ENCODE measurements around the gene GABRG2. TPM values are rescaled to one million over a fixed set of nuclear protein-coding genes. Genes with fewer than 3 reads are reported as not detected.
A peak's percentile ranks its signal among the peaks of the same experiment; 100 is the strongest.
"Not testable (repeated sequence)": the region's sequence is repeated elsewhere in the genome, so short reads cannot be mapped to it uniquely, and the experiment has no call there.

Gene GABRG2
- total RNA-seq (0.63 TPM), polyA plus RNA-seq (0.09 TPM)

- Histone ChIP-seq H3K27ac (ENCODE audit: low read depth) (no peak within 1 kb of the TSS), H3K36me3 (ENCODE audit: insufficient read depth) (no peaks in the 10 kb centered on the region), H3K4me1 (ENCODE audit: insufficient read depth) (no peaks in the 10 kb centered on the region), H3K4me3 (ENCODE audit: low read depth, low read length) (no peak within 1 kb of the TSS)
- 5% methylated on average over 21 of the region's 21 CpGs for WGBS
- no peak for DNase-seq (ENCODE audit: extremely low spot score)
Measured at GRCh38 chr5:162067655-162068411, at the start of gene GABRG2. GABRG2 (plus strand) TSS chr5:162067773; CDS start chr5:162068000, 227 bp downstream.

GRCh38 chr5:162025312-162025711 lies 42.3 kb upstream of the GABRG2 start:
- WGBS = 82% methylated on average over 2 of the region's 2 CpGs
- Histone ChIP-seq H3K4me3 (ENCODE audit: low read depth, low read length) (no peak overlapping the region), H3K27ac (ENCODE audit: low read depth) (no peak overlapping the region), H3K4me1 (ENCODE audit: insufficient read depth) (no peaks in the 10 kb centered on the region), H3K36me3 (ENCODE audit: insufficient read depth) (no peaks in the 10 kb centered on the region)
- DNase-seq (ENCODE audit: extremely low spot score) = no peak

- WGBS = 46% methylated on average over 4 of the region's 4 CpGs
- Histone ChIP-seq H3K36me3 (ENCODE audit: insufficient read depth) (no peaks in the 10 kb centered on the region), H3K27ac (ENCODE audit: low read depth) (no peak overlapping the region), H3K4me3 (ENCODE audit: low read depth, low read length) (no peak overlapping the region), H3K4me1 (ENCODE audit: insufficient read depth) (no peaks in the 10 kb centered on the region)
- DNase-seq (ENCODE audit: extremely low spot score) = no peak
Measured at GRCh38 chr5:162026803-162027202, 40.8 kb upstream of the GABRG2 start.

- no peaks in the 10 kb centered on the region for H3K4me1 ChIP-seq (ENCODE audit: insufficient read depth)
- 88% methylated on average over 1 of the region's 1 CpG for WGBS
- no peak overlapping the region for H3K27ac ChIP-seq (ENCODE audit: low read depth)
- DNase-seq (ENCODE audit: extremely low spot score) = no peak
- no peaks in the 10 kb centered on the region for H3K36me3 ChIP-seq (ENCODE audit: insufficient read depth)
- no peak overlapping the region for H3K4me3 ChIP-seq (ENCODE audit: low read depth, low read length)
Measured at GRCh38 chr5:162037431-162037830, 30.1 kb upstream of the GABRG2 start.

- WGBS = 61% methylated on average over 1 of the region's 1 CpG
- no peak overlapping the region for H3K4me3 ChIP-seq (ENCODE audit: low read depth, low read length)
Measured at GRCh38 chr5:162047279-162047678, 20.3 kb upstream of the GABRG2 start.

GRCh38 chr5:162052676-162053075 lies 14.9 kb upstream of the GABRG2 start:
- no peaks in the 10 kb centered on the region for H3K36me3 ChIP-seq (ENCODE audit: insufficient read depth)
- H3K4me3 ChIP-seq (ENCODE audit: low read depth, low read length) = no peak overlapping the region
- 60% methylated on average over 3 of the region's 3 CpGs for WGBS
- H3K4me1 ChIP-seq (ENCODE audit: insufficient read depth) = no peaks in the 10 kb centered on the region
- DNase-seq (ENCODE audit: extremely low spot score) = peak; percentile 6
- H3K27ac ChIP-seq (ENCODE audit: low read depth) = no peak overlapping the region

More at GRCh38 chr5:162047279-162047678, 20.3 kb upstream of the GABRG2 start:
- no peaks in the 10 kb centered on the region for H3K4me1 ChIP-seq (ENCODE audit: insufficient read depth)
- DNase-seq (ENCODE audit: extremely low spot score) = no peak
- H3K27ac ChIP-seq (ENCODE audit: low read depth) = no peak overlapping the region
- H3K36me3 ChIP-seq (ENCODE audit: insufficient read depth) = no peaks in the 10 kb centered on the region

GRCh38 chr5:162055095-162055494 lies 12.5 kb upstream of the GABRG2 start:
- H3K36me3 ChIP-seq (ENCODE audit: insufficient read depth); H3K4me3 ChIP-seq (ENCODE audit: low read depth, low read length); H3K4me1 ChIP-seq (ENCODE audit: insufficient read depth); DNase-seq (ENCODE audit: extremely low spot score); H3K27ac ChIP-seq (ENCODE audit: low read depth): not testable (repeated sequence)
- WGBS = 83% methylated on average over 4 of the region's 4 CpGs

GRCh38 chr5:162067162-162067561 lies 411 bp upstream of the GABRG2 start:
- Histone ChIP-seq H3K4me1 (ENCODE audit: insufficient read depth) (no peaks in the 10 kb centered on the region), H3K36me3 (ENCODE audit: insufficient read depth) (no peaks in the 10 kb centered on the region), H3K27ac (ENCODE audit: low read depth) (no peak overlapping the region), H3K4me3 (ENCODE audit: low read depth, low read length) (no peak overlapping the region)
- DNase-seq (ENCODE audit: extremely low spot score) = no peak
- WGBS = 3% methylated on average over 7 of the region's 7 CpGs

- 5% methylated on average over 12 of the region's 12 CpGs for whole genome bisulfite sequencing
- DNase-seq (ENCODE audit: extremely low spot score) = peak; percentile 4
- Histone ChIP-seq H3K4me1 (ENCODE audit: insufficient read depth) (no peaks in the 10 kb centered on the region), H3K4me3 (ENCODE audit: low read depth, low read length) (no peak overlapping the region), H3K36me3 (ENCODE audit: insufficient read depth) (no peaks in the 10 kb centered on the region), H3K27ac (ENCODE audit: low read depth) (no peak overlapping the region)
Measured at GRCh38 chr5:162068412-162068811, 839 bp downstream of the GABRG2 start.

- no peak overlapping the region for H3K27ac ChIP-seq (ENCODE audit: low read depth)
- H3K36me3 ChIP-seq (ENCODE audit: insufficient read depth) = no peaks in the 10 kb centered on the region
- no peak overlapping the region for H3K4me3 ChIP-seq (ENCODE audit: low read depth, low read length)
- WGBS = 83% methylated on average over 4 of the region's 4 CpGs
- H3K4me1 ChIP-seq (ENCODE audit: insufficient read depth) = no peaks in the 10 kb centered on the region
- DNase-seq (ENCODE audit: extremely low spot score) = no peak
Measured at GRCh38 chr5:162068936-162069335, 1.4 kb downstream of the GABRG2 start.

GRCh38 chr5:162078805-162079204 lies 11.2 kb downstream of the GABRG2 start:
- 87% methylated on average over 1 of the region's 1 CpG for WGBS
- Histone ChIP-seq H3K27ac (ENCODE audit: low read depth) (no peak overlapping the region), H3K36me3 (ENCODE audit: insufficient read depth) (no peaks in the 10 kb centered on the region), H3K4me3 (ENCODE audit: low read depth, low read length) (no peak overlapping the region), H3K4me1 (ENCODE audit: insufficient read depth) (no peaks in the 10 kb centered on the region)
- DNase-seq (ENCODE audit: extremely low spot score) = no peak

GRCh38 chr5:162091336-162091735 lies 23.8 kb downstream of the GABRG2 start:
- no peak overlapping the region for H3K4me3 ChIP-seq (ENCODE audit: low read depth, low read length)
- no peak overlapping the region for H3K27ac ChIP-seq (ENCODE audit: low read depth)
- H3K4me1 ChIP-seq (ENCODE audit: insufficient read depth) = no peaks in the 10 kb centered on the region
- no peak for DNase-seq (ENCODE audit: extremely low spot score)
- H3K36me3 ChIP-seq (ENCODE audit: insufficient read depth) = no peaks in the 10 kb centered on the region
- 72% methylated on average over 2 of the region's 2 CpGs for WGBS

GRCh38 chr5:162096448-162096847 lies 28.9 kb downstream of the GABRG2 start:
- 73% methylated on average over 2 of the region's 2 CpGs for WGBS

GRCh38 chr5:162107591-162107990 lies 40.0 kb downstream of the GABRG2 start:
- no peak for DNase-seq (ENCODE audit: extremely low spot score)
- Histone ChIP-seq H3K4me1 (ENCODE audit: insufficient read depth) (no peaks in the 10 kb centered on the region), H3K27ac (ENCODE audit: low read depth) (no peak overlapping the region), H3K4me3 (ENCODE audit: low read depth, low read length) (no peak overlapping the region), H3K36me3 (ENCODE audit: insufficient read depth) (no peaks in the 10 kb centered on the region)
- 85% methylated on average over 2 of the region's 2 CpGs for WGBS

More at GRCh38 chr5:162096448-162096847, 28.9 kb downstream of the GABRG2 start:
- Histone ChIP-seq H3K27ac (ENCODE audit: low read depth) (no peak overlapping the region), H3K36me3 (ENCODE audit: insufficient read depth) (no peaks in the 10 kb centered on the region), H3K4me1 (ENCODE audit: insufficient read depth) (no peaks in the 10 kb centered on the region), H3K4me3 (ENCODE audit: low read depth, low read length) (no peak overlapping the region)
- DNase-seq (ENCODE audit: extremely low spot score) = no peak
